DND-41 (cell line): ENCODE measurements around the gene ENO4.

Experiments
- ATAC-seq: fragments of 200-7000 bp; cut with Tn5 transposase; 3 replicates; pipeline ENCODE4 v1.9.1; 2021; ENCODE audit warnings: low read depth; ENCODE audit not compliant: insufficient read depth
- DNase-seq: peaks from one replicate; pipeline ENCODE4 v3.0.0-alpha.2; 2020
- H2AFZ ChIP-seq: 2 replicates; pipeline ENCODE4 v1.6.0; 2012; ENCODE audit warnings: low read depth, low read length
- H3K27ac ChIP-seq: 2 replicates; pipeline ENCODE4 v1.5.1; 2012; ENCODE audit warnings: low read length, inconsistent platforms
- H3K27me3 ChIP-seq: fragments of 200-600 bp; sonication (generic); 2 replicates; pipeline ENCODE4 v1.6.0; 2012; ENCODE audit warnings: low read length, mild to moderate bottlenecking, inconsistent platforms; ENCODE audit not compliant: insufficient read depth, poor library complexity
- H3K36me3 ChIP-seq: 2 replicates; pipeline ENCODE4 v1.5.1; 2012; ENCODE audit warnings: low read length, inconsistent platforms; ENCODE audit not compliant: insufficient read depth
- H3K4me1 ChIP-seq: 2 replicates; pipeline ENCODE4 v1.5.1; 2012; ENCODE audit warnings: mild to moderate bottlenecking, low read length; ENCODE audit not compliant: insufficient read depth
- H3K4me2 ChIP-seq: 2 replicates; pipeline ENCODE4 v1.6.0; 2012; ENCODE audit warnings: mild to moderate bottlenecking, moderate library complexity, low read length, inconsistent platforms; ENCODE audit not compliant: insufficient read depth
- H3K4me3 ChIP-seq, 2 experiments: fragments of 200-600 bp in 1 of 2; shearing (Covaris generic) in 1 of 2; 2 replicates each; pipeline ENCODE4 v1.5.1; 2012 to 2016; ENCODE audit warnings: inconsistent platforms in 2 of 2, low read length in 2 of 2, mild to moderate bottlenecking in 2 of 2, low read depth in 1 of 2, moderate library complexity in 1 of 2
- H3K79me2 ChIP-seq: 2 replicates; pipeline ENCODE4 v1.6.0; 2012; ENCODE audit warnings: low read length, inconsistent platforms; ENCODE audit not compliant: insufficient read depth
- H3K9ac ChIP-seq: 2 replicates; pipeline ENCODE4 v1.6.0; 2012; ENCODE audit warnings: low read depth, mild to moderate bottlenecking, inconsistent platforms, low read length, moderate library complexity
- H3K9me3 ChIP-seq: 2 replicates; pipeline ENCODE4 v1.5.1; 2012; ENCODE audit warnings: low read length, moderate library complexity, mild to moderate bottlenecking, inconsistent platforms; ENCODE audit not compliant: insufficient read depth, severe bottlenecking
- H4K20me1 ChIP-seq: 2 replicates; pipeline ENCODE4 v1.6.0; 2012; ENCODE audit warnings: low read length; ENCODE audit not compliant: insufficient read depth
- EZH2 ChIP-seq: IDR thresholded peaks from 3 replicates; pipeline ENCODE4 v1.6.1; 2012; ENCODE audit warnings: borderline replicate concordance, low read depth, mild to moderate bottlenecking, moderate library complexity, low read length, inconsistent platforms; ENCODE audit not compliant: severe bottlenecking
- TF ChIP-seq, protein P1 (sequence below): IDR thresholded peaks from 2 replicates; pipeline ENCODE4 v1.5.1; 2012; ENCODE audit warnings: borderline replicate concordance, low read length, moderate library complexity, mild to moderate bottlenecking; ENCODE audit not compliant: poor library complexity, severe bottlenecking; ENCODE audit errors: extremely low read depth

Gene ENO4

DNA sequence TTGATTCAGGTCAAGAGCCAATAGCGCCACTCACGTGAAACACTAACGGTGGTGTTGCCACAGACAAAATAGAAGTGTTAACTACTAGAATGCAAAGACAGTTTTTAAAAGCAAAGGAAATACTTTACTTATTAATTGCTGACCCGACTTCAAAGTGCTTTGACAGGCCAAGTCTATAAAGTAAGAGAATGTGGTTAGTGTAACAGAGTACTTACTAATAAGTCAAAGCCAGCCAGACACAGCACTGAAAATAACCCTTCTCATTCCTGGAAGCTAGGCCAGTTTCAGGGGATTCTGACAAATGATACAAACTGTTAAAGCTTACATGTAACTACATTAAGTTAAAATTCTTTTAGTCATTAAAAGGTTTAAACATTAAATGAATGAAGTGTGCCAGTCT, 50.3 kb downstream of the ENO4 start:
- no peaks in the 10 kb centered on the region for H4K20me1 ChIP-seq
- H3K36me3 ChIP-seq, result no peaks in the 10 kb centered on the region
- H3K9ac ChIP-seq, result no peak overlapping the region
- TF ChIP-seq, protein P1, sequence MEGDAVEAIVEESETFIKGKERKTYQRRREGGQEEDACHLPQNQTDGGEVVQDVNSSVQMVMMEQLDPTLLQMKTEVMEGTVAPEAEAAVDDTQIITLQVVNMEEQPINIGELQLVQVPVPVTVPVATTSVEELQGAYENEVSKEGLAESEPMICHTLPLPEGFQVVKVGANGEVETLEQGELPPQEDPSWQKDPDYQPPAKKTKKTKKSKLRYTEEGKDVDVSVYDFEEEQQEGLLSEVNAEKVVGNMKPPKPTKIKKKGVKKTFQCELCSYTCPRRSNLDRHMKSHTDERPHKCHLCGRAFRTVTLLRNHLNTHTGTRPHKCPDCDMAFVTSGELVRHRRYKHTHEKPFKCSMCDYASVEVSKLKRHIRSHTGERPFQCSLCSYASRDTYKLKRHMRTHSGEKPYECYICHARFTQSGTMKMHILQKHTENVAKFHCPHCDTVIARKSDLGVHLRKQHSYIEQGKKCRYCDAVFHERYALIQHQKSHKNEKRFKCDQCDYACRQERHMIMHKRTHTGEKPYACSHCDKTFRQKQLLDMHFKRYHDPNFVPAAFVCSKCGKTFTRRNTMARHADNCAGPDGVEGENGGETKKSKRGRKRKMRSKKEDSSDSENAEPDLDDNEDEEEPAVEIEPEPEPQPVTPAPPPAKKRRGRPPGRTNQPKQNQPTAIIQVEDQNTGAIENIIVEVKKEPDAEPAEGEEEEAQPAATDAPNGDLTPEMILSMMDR, result no peak
- no peak for TF ChIP-seq EZH2
- H3K79me2 ChIP-seq, result no peaks in the 10 kb centered on the region
- no peaks in the 10 kb centered on the region for H3K27me3 ChIP-seq
- no peak overlapping the region for H3K4me3 ChIP-seq
- H3K27ac ChIP-seq, result no peak overlapping the region
- no peak for DNase-seq
- H3K4me1 ChIP-seq, result no peaks in the 10 kb centered on the region
- H2AFZ ChIP-seq, result no peak overlapping the region
- H3K4me2 ChIP-seq, result no peak overlapping the region
- H3K9me3 ChIP-seq, result no peaks in the 10 kb centered on the region
- ATAC-seq, result no peak

GRCh38 chr10:116905845-116906210, 56.5 kb downstream of the ENO4 start:
- Histone ChIP-seq H4K20me1 (no peaks in the 10 kb centered on the region), H3K27me3 (no peaks in the 10 kb centered on the region), H3K4me1 (no peaks in the 10 kb centered on the region), H3K79me2 (no peaks in the 10 kb centered on the region), H2AFZ (no peak overlapping the region), H3K9me3 (no peaks in the 10 kb centered on the region), H3K4me3 (no peak overlapping the region), H3K4me2 (no peak overlapping the region), H3K9ac (no peak overlapping the region), H3K36me3 (no peaks in the 10 kb centered on the region), H3K27ac (no peak overlapping the region)
- DNase-seq (no peak), ATAC-seq (no peak)
- TF ChIP-seq EZH2, result no peak
- TF ChIP-seq, protein P1, result no peak

DNA sequence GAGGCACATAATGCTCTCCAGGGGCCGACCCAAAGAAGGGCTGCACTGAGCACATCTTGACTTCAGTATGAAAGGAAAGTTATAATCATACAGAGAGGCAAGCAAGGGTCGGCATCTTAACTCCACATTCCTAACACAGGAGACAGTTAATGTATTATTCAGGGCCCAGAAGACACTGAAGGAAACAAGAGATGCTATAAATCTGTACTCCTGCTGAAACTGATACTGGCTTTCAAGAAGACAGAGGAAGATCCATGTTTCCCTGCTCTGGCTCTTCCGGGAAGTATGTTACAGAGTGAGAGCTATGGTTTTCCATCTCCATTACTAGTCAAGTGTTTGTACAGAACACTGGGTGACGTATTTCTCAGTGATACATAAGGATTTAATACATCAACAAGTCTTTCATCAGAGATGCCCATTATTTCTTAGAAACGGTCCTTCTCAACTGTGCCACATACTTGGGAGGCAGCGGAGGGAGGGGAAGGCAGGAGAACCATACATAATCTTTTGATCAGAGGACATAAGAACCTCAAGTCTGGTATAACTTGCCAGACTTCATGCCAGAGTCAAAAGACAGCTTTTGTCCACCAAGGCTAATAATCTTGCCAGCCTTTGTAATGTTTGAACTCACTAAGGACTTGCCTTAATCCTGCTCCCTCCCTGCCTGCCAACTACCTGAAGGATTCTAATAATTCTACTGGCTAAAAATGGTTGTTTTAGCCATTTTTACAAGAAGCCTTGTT, 58.1 kb downstream of the ENO4 start:
- no peaks in the 10 kb centered on the region for H3K79me2 ChIP-seq

More for the DNA sequence above, 58.1 kb downstream of the ENO4 start:
- no peak for DNase-seq
- no peaks in the 10 kb centered on the region for H3K9me3 ChIP-seq
- H3K36me3 ChIP-seq, result no peaks in the 10 kb centered on the region
- no peak overlapping the region for H3K27ac ChIP-seq
- H2AFZ ChIP-seq, result no peak overlapping the region
- no peaks in the 10 kb centered on the region for H3K4me1 ChIP-seq
- no peak overlapping the region for H3K9ac ChIP-seq
- TF ChIP-seq EZH2, result no peak
- TF ChIP-seq, protein P1, result no peak
- H3K4me2 ChIP-seq, result no peak overlapping the region
- no peak overlapping the region for H3K4me3 ChIP-seq
- no peaks in the 10 kb centered on the region for H4K20me1 ChIP-seq
- H3K27me3 ChIP-seq, result no peaks in the 10 kb centered on the region
- no peak for ATAC-seq
